Measurements from ENCODE around the gene CEP350.

DNA sequence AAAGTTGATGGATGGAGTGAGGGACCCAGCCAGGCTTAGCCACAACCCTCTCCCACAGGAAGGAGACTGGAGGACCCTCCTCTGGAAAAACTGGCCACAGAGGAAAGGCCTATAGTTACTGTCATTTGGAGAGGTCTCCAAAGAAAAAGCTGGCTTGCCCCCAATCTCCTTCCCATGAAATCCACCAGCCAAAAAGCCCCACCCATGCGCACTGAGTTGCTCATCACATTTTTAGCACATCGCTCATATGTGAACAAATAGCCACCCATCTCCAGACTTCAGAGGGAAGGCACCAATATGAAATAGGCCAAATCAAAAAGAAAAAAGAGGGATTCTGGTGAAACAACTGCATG is 163.1 kb downstream of the CEP350 start:
- TF ChIP-seq POLR2A (IDR thresholded peaks at IDR 0.05) = no peak
- TF ChIP-seq, protein P1, sequence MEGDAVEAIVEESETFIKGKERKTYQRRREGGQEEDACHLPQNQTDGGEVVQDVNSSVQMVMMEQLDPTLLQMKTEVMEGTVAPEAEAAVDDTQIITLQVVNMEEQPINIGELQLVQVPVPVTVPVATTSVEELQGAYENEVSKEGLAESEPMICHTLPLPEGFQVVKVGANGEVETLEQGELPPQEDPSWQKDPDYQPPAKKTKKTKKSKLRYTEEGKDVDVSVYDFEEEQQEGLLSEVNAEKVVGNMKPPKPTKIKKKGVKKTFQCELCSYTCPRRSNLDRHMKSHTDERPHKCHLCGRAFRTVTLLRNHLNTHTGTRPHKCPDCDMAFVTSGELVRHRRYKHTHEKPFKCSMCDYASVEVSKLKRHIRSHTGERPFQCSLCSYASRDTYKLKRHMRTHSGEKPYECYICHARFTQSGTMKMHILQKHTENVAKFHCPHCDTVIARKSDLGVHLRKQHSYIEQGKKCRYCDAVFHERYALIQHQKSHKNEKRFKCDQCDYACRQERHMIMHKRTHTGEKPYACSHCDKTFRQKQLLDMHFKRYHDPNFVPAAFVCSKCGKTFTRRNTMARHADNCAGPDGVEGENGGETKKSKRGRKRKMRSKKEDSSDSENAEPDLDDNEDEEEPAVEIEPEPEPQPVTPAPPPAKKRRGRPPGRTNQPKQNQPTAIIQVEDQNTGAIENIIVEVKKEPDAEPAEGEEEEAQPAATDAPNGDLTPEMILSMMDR (IDR thresholded peaks at IDR 0.05) = no peak

Measured in body of pancreas (tissue), 4 donors.